Dendritic cell treated with granulocyte-macrophage colony-stimulating factor and Interleukin-4, amounts not matched to agents 40 ng/mL and 50 ng/mL, for 4 days (primary cell): ENCODE data around the gene IRS2.
"Not testable (repeated sequence)": the region's sequence is repeated elsewhere in the genome, so short reads cannot be mapped to it uniquely, and the experiment has no call there.

Experiments used
- H3K27ac Mint-ChIP-seq: one replicate; pipeline ENCODE4 v1.8.0; 2022; ENCODE audit warnings: mild to moderate bottlenecking, mixed read lengths
- H3K27me3 Mint-ChIP-seq: one replicate; pipeline ENCODE4 v1.8.0; 2022; ENCODE audit warnings: mild to moderate bottlenecking, mixed read lengths
- H3K36me3 Mint-ChIP-seq: one replicate; pipeline ENCODE4 v1.8.0; 2022; ENCODE audit warnings: low read depth, mixed read lengths
- H3K4me1 Mint-ChIP-seq: one replicate; pipeline ENCODE4 v1.8.0; 2022; ENCODE audit warnings: low read depth, mixed read lengths
- H3K4me3 Mint-ChIP-seq: one replicate; pipeline ENCODE4 v1.8.0; 2022; ENCODE audit warnings: mild to moderate bottlenecking, moderate library complexity, mixed read lengths
- H3K9me3 Mint-ChIP-seq: one replicate; pipeline ENCODE4 v1.8.0; 2022; ENCODE audit warnings: mixed read lengths
- intact Hi-C: fragments of 100-400 bp; cut with micrococcal nuclease; formaldehyde crosslinking; loops from one replicate; pipeline ENCODE4 v1.15.0; 2022

Gene IRS2

DNA sequence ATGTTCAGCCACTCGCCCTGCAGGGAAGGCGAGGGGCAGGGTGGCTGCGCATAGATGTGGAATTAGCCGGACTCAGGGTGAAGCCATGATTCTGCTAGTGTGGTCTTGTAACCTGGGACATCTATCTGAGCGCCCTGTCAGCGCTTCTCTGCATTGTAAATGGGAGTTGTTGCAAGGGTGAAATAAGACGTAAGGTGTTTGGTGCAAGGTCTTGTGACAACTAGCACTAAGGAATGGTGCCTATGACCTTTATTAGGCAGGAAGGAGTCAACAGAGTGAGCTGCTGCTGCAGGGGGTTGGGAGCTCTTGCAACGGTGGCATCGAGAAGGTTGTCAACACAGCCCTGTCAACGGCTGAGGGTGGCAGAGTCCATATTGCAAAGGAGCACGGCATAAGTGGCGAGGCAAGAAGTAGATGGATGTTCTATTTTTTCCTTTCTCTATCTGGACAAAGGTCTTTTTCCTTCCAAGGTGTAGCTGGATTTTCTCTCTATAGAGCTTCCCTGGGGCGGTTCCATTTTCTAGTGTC, 49.3 kb downstream of the IRS2 start:
- Mint-ChIP-seq H3K4me1 (peaks cover 10% of the 10 kb centered on the region), H3K9me3 (no peaks in the 10 kb centered on the region), H3K27ac (no peak overlapping the region), H3K27me3 (peaks cover 2% of the 10 kb centered on the region), H3K4me3 (no peak overlapping the region), H3K36me3 (no peaks in the 10 kb centered on the region)
- intact Hi-C loops, result no loop called here

DNA sequence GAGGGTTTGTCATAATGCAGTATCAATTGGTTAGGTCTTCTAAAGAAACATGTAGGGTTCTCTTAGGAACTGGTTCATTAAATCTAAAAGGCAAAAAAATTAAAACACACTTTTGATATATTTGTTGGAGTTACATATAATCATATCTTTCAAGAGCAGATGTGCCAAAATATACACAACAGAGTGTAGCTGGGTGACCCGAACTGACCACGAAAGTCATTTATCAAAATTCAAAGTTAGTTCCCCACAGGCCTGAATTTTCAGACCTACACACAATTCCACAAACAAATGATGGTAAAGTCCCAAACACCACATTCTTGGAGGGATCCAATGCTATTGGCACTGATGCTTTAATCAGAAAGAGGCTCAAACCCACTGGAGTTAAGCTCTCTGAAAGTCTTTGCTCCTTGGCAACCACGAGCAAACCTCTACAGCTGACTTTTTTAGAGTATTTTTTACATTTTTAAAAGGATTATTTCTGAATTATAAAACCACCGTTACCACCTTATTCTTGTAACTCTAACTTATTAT, 50.9 kb downstream of the IRS2 start:
- Mint-ChIP-seq H3K27ac (no peak overlapping the region), H3K9me3 (no peaks in the 10 kb centered on the region), H3K4me1 (peaks cover 10% of the 10 kb centered on the region), H3K36me3 (no peaks in the 10 kb centered on the region), H3K27me3 (peaks cover 2% of the 10 kb centered on the region), H3K4me3 (no peak overlapping the region)
- intact Hi-C loops, result no loop called here

DNA sequence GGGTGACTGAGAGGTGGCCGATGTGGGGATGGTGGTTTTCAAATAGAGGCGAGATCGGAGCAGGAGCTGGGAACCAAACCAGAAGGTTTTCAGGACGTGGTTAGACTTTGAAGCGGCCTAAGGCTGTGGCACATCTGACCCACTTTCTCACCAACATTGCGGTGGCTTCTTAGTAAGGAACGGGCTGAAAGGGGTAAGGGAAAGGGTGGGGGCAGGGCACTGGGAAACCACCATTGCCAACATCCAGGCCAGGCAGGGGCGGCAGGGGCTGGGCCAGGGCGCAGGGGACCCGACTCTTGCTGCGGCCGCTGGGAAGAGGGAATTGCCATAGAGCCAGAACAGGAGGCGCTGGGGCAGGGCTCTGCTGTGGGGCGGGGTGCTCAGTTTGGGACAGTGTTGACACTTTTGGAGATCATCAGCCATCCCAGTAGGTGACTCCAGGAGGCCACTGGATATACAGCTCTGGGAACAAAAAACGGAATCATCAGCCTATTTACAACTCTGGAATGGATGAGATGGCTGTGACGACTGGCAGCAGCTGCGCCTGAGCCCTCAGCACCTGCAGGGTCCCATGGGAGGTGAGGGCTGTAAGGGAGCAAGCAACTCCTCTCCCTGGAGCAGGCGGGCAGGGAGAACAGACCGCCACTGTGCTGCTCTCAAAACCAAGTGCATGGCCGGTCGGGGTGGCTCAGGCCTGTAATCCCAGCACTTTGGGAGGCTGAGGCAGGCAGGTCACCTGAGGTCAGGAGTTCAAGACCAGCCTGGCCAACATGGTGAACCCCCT, 52.2 kb downstream of the IRS2 start:
- Mint-ChIP-seq H3K36me3 (no peaks in the 10 kb centered on the region), H3K9me3 (no peaks in the 10 kb centered on the region), H3K27ac (no peak overlapping the region), H3K27me3 (peaks cover 2% of the 10 kb centered on the region), H3K4me3 (no peak overlapping the region), H3K4me1 (peaks cover 5% of the 10 kb centered on the region)
- intact Hi-C loops, result no loop called here

DNA sequence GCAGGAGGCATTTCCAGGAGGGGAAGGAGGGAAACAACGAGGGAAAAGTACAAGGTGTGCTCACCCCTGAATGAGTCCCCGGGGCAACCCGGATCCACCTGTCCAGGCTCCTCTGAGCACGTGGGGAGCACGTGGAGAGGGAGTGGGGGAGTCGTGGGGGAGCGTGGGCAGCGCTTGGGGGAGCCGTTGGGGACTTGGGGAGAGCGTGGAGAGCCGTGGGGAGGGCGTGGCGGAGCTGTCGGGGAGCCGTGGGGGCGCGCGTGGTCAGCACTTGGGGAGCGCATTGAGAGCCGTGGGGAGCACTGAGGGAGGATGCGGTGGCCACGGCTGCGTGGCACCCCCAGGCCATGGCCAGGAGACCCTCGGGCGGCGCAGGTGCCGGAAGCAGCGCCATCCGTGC, 52.8 kb downstream of the IRS2 start:
- Mint-ChIP-seq H3K4me3 (no peak overlapping the region), H3K27ac (no peak overlapping the region), H3K4me1 (peaks cover 4% of the 10 kb centered on the region), H3K9me3 (no peaks in the 10 kb centered on the region), H3K27me3 (peaks cover 2% of the 10 kb centered on the region), H3K36me3 (no peaks in the 10 kb centered on the region)
- intact Hi-C loops, result no loop called here

- H3K36me3 Mint-ChIP-seq, H3K27me3 Mint-ChIP-seq, H3K9me3 Mint-ChIP-seq, H3K27ac Mint-ChIP-seq, H3K4me3 Mint-ChIP-seq, intact Hi-C loops, H3K4me1 Mint-ChIP-seq: not testable (repeated sequence)
These were observed 53.8 kb downstream of the IRS2 start for GRCh38 chr13:109732470-109733170.

GRCh38 chr13:109730812-109731335, 55.5 kb downstream of the IRS2 start:
- intact Hi-C loops, result no loop called here
- Mint-ChIP-seq H3K9me3 (no peaks in the 10 kb centered on the region), H3K27ac (no peak overlapping the region), H3K27me3 (peaks cover 2% of the 10 kb centered on the region), H3K4me1 (no peaks in the 10 kb centered on the region), H3K4me3 (no peak overlapping the region), H3K36me3 (no peaks in the 10 kb centered on the region)

DNA sequence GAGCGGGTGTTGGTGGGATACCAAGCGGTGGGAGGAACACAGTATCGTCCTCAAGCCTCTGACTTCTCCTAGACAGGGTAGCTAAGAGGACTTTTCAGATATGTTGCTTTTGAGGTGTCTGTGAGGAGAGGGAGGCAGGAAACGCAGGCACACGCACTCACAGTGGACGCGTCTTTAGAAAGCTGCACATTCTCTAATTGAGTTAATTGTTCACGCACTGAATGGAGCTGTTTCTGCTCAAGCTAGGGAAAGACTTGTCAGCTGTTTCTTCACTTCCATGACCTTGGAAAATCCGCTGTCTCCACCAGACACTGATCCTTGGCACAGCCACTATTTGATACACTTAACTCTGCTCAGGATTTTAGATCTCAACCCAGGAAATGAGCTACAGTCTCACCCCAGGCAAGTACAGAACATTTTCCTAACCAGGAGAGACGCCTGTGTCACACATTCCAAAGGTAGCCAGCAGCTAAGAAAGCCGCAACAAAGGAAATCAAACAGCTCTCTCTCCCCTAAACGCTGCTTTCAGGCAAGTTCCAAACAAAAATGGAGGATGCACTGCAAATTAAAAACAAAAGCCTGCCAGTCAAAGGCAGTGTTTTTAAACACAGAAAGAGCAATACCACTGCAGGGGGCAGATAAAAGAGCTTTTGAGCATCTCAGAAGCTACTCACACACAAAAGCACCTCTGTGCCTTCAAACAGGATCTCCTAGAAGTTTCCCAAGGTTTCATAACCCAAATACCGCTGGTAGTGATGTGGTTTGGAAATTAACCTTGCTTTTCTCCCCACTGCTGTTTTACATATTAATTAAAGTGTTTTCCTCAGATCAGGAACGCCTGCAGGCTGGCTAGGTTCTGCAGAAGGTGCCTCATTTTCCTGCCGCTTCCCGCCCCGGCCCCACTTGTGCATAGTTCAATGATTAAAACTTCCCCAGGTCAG, 57.3 kb downstream of the IRS2 start:
- H3K4me3 Mint-ChIP-seq, result no peak overlapping the region
- peaks cover 11% of the 10 kb centered on the region for H3K4me1 Mint-ChIP-seq
- H3K9me3 Mint-ChIP-seq, result no peaks in the 10 kb centered on the region
- no peaks in the 10 kb centered on the region for H3K36me3 Mint-ChIP-seq
- peaks cover 2% of the 10 kb centered on the region for H3K27me3 Mint-ChIP-seq
- intact Hi-C loops, result no loop called here
- no peak overlapping the region for H3K27ac Mint-ChIP-seq

DNA sequence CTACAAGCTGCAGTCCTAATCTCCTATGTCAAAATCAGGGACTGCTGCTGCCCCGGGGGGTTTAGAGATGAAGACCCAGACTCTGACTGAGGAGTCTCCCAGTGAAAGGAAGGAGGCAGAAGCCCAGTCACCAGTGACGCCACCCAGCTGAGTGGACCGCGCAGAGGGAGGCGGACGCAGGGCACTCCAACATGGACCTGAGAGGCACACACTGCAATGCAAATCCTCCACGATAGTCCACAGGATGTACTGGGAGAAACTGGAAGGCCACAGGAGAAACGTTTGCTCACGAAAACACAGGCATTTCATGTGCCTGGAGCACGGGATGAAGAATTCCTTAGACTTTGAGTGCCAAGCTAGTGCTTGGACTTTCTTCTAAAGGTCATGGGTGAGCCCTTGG, 58.3 kb downstream of the IRS2 start:
- intact Hi-C loops, result no loop called here
- H3K27ac Mint-ChIP-seq, result no peak overlapping the region
- peaks cover 11% of the 10 kb centered on the region for H3K4me1 Mint-ChIP-seq
- peaks cover 2% of the 10 kb centered on the region for H3K27me3 Mint-ChIP-seq
- no peaks in the 10 kb centered on the region for H3K9me3 Mint-ChIP-seq
- no peaks in the 10 kb centered on the region for H3K36me3 Mint-ChIP-seq
- H3K4me3 Mint-ChIP-seq, result no peak overlapping the region

DNA sequence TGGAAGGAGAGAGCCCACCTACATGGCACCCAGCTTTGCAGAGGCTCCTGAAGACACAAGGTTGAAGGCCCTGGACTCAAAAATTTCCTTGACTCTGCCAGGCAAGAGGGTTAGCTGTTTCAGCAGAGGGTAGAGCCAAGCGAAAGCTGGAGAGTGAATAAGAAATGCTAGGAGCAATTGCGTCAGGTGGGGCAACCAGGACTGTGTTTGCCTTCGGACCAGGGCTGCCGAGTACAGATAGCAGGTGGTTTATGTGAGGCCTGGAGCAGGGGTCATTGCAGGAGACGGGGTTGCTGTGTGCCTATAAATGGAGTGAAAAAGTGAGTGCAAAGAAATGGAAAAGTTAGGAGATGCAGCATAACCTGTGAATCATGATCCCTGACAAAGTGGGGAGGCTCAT, 59.1 kb downstream of the IRS2 start:
- Mint-ChIP-seq H3K4me1 (peaks cover 11% of the 10 kb centered on the region), H3K9me3 (no peaks in the 10 kb centered on the region), H3K27ac (no peak overlapping the region), H3K36me3 (no peaks in the 10 kb centered on the region), H3K4me3 (no peak overlapping the region), H3K27me3 (peaks cover 2% of the 10 kb centered on the region)
- intact Hi-C loops, result no loop called here

DNA sequence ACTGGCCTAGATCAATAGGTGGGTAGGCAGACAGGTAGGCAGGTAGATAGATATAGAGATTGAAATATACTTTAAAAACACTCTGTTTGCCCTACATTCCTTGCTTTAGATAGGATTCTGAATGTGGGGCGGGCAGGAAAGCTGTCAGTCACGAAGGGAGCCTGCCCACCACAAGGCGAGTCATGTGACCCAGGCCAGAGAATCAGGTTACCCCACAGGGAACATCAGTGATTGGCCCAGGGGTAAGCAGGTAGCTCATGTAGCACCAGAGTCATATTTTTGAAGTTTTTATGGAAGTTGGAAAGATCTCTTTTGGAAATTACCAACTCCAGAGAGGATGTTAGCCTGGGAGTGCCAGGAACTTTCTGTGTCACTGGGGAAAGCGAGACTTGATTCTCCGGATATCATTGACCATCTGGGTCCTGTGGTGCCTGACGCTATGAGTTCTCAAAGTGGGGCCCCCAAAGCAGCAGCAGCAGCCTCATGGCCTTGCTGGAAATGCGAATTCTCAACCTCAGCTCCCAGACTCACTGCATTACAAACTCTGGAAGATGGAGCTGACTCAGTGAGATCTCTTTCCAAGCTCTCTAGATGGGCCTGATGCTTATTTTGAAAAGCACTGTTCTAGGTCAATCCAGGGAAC, 60.3 kb downstream of the IRS2 start:
- intact Hi-C loops, result no loop called here
- H3K27ac Mint-ChIP-seq, result no peak overlapping the region
- H3K4me3 Mint-ChIP-seq, result no peak overlapping the region
- peaks cover 2% of the 10 kb centered on the region for H3K27me3 Mint-ChIP-seq
- H3K9me3 Mint-ChIP-seq, result no peaks in the 10 kb centered on the region
- peaks cover 11% of the 10 kb centered on the region for H3K4me1 Mint-ChIP-seq
- H3K36me3 Mint-ChIP-seq, result no peaks in the 10 kb centered on the region

DNA sequence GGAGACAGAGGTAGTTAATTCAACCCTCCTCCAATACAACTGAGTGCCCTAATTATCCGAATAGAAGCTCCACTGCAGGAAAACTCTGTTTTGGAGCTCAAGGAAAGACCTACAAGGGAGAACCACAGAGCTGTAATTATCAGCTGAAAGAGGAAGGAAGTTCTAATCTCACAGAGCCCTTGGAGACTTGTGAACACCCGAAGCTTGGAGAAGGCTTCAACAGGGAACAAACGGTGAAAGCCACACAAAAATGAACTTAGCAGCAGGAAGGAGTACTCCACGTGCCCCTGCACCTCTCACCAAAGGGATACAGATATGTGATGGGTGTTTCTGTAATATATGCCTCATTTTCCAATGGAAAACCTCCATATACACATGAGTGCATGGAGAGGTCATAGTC, 61.1 kb downstream of the IRS2 start:
- Mint-ChIP-seq H3K4me3 (no peak overlapping the region), H3K27ac (no peak overlapping the region), H3K4me1 (peaks cover 11% of the 10 kb centered on the region), H3K36me3 (no peaks in the 10 kb centered on the region), H3K27me3 (peaks cover 3% of the 10 kb centered on the region), H3K9me3 (no peaks in the 10 kb centered on the region)
- intact Hi-C loops, result no loop called here

- Mint-ChIP-seq H3K27ac (no peak overlapping the region), H3K4me1 (peaks cover 11% of the 10 kb centered on the region), H3K27me3 (peaks cover 4% of the 10 kb centered on the region), H3K36me3 (no peaks in the 10 kb centered on the region), H3K9me3 (no peaks in the 10 kb centered on the region), H3K4me3 (no peak overlapping the region)
- intact Hi-C loops, result no loop called here
These were observed 61.8 kb downstream of the IRS2 start for GRCh38 chr13:109724603-109725002.

GRCh38 chr13:109723046-109723445, 63.3 kb downstream of the IRS2 start:
- H3K36me3 Mint-ChIP-seq, result no peaks in the 10 kb centered on the region
- intact Hi-C loops, result no loop called here

More at GRCh38 chr13:109723046-109723445, 63.3 kb downstream of the IRS2 start:
- Mint-ChIP-seq H3K27me3 (peaks cover 2% of the 10 kb centered on the region), H3K27ac (no peak overlapping the region), H3K9me3 (no peaks in the 10 kb centered on the region), H3K4me3 (no peak overlapping the region), H3K4me1 (peaks cover 11% of the 10 kb centered on the region)
